Measurements from ENCODE around the gene SLX4IP.
"Not testable (repeated sequence)": the region's sequence is repeated elsewhere in the genome, so short reads cannot be mapped to it uniquely, and the experiment has no call there.

DNA sequence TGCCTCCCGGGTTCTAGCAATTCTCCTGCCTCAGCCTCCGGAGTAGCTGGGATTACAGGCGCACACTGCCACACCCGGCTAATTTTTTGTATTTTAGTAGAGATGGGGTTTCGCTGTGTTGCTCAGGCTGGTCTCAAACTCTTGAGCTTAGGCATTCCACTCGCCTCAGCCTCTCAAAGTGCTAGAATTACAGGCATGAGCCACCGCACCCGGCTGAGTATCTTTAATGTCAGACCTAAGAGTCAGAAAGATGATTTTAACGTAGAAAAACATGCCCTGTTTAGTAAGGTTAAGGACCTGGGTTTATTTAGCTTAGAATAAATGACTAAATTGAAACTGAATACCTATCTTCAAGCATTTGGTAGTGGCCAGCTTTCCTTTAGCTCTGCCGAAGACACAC, 155.3 kb downstream of the SLX4IP start:
- not testable (repeated sequence) for TF ChIP-seq HDAC2 (IDR thresholded peaks at IDR 0.05); POLR2A (IDR thresholded peaks at IDR 0.05; ENCODE audit: low read length); CTCF (IDR thresholded peaks at IDR 0.05); JUN (IDR thresholded peaks at IDR 0.05); PHF8 (IDR thresholded peaks at IDR 0.05; ENCODE audit: borderline replicate concordance, low read depth); E2F6 (IDR thresholded peaks at IDR 0.05; ENCODE audit: borderline replicate concordance, low read depth); RNF2 (IDR thresholded peaks at IDR 0.05; ENCODE audit: borderline replicate concordance, low read depth); RAD21 (conservative IDR thresholded peaks at IDR 0.05 in 1 of 2, IDR thresholded peaks at IDR 0.05 in 1 of 2); EP300 (IDR thresholded peaks at IDR 0.05); SMC3 (IDR thresholded peaks at IDR 0.05); CEBPB (IDR thresholded peaks at IDR 0.05); TP53 (CRISPR knock-in tag; IDR thresholded peaks at IDR 0.05); POLR2AphosphoS2 (conservative IDR thresholded peaks at IDR 0.05; ENCODE audit: low read length)
- TF ChIP-seq, protein P1, sequence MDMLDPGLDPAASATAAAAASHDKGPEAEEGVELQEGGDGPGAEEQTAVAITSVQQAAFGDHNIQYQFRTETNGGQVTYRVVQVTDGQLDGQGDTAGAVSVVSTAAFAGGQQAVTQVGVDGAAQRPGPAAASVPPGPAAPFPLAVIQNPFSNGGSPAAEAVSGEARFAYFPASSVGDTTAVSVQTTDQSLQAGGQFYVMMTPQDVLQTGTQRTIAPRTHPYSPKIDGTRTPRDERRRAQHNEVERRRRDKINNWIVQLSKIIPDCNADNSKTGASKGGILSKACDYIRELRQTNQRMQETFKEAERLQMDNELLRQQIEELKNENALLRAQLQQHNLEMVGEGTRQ (IDR thresholded peaks at IDR 0.05): not testable (repeated sequence)
